Stomach smooth muscle (tissue), 2 donors: ENCODE measurements around the gene NRG3.

Experiments used
- H3K27ac ChIP-seq: one replicate; pipeline ENCODE4 v1.7.0; 2013; ENCODE audit warnings: mild to moderate bottlenecking, low read length, inconsistent platforms
- H3K27me3 ChIP-seq, 2 donors: one replicate each; pipeline ENCODE4 v1.7.0; 2013; ENCODE audit warnings: low read length in 2 of 2; ENCODE audit not compliant: insufficient read depth in 2 of 2, control insufficient read depth in 1 of 2
- H3K36me3 ChIP-seq, 2 donors: one replicate each; pipeline ENCODE4 v1.7.0; 2013; ENCODE audit warnings: low read length in 2 of 2; ENCODE audit not compliant: control insufficient read depth in 2 of 2, insufficient read depth in 2 of 2
- H3K4me1 ChIP-seq: one replicate; pipeline ENCODE4 v1.7.0; 2013; ENCODE audit warnings: low read length; ENCODE audit not compliant: control insufficient read depth, insufficient read depth
- H3K4me3 ChIP-seq, 2 donors: one replicate each; pipeline ENCODE4 v1.7.0; 2013; ENCODE audit warnings: low read length in 2 of 2
- H3K9ac ChIP-seq, 2 donors: one replicate each; pipeline ENCODE4 v1.7.0; 2013; ENCODE audit warnings: low read length in 2 of 2, mild to moderate bottlenecking in 1 of 2
- H3K9me3 ChIP-seq, 2 donors: one replicate each; pipeline ENCODE4 v1.7.0; 2013; ENCODE audit warnings: low read length in 2 of 2; ENCODE audit not compliant: control insufficient read depth in 2 of 2
- donor health status: healthy.
- donor health status: Pancreatic carcinoma.

Gene NRG3

DNA sequence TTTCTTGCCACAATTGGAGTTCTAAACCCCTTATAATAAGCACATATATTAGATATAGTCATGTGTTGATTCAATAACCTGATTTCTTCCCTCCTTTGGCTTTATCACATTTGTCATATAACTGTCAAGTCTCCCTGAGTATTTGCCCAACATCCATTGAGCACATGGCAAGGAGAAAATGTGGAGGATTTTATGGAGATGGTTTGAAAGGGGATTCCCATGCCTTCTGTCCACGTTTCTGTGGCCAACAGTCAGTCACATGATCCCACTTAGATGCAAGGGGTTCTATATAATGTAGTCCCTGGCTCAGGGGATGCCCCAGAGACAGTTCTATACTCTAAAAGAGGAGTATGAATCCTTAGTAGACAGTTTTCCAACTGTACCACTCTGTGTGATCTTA, 577.7 kb downstream of the NRG3 start:
- no peaks in the 10 kb centered on the region for H3K27me3 ChIP-seq
- no peak overlapping the region for H3K9ac ChIP-seq
- H3K27ac ChIP-seq: no peak overlapping the region
- H3K4me3 ChIP-seq: no peak overlapping the region
- H3K36me3 ChIP-seq: no peaks in the 10 kb centered on the region
- no peaks in the 10 kb centered on the region for H3K9me3 ChIP-seq
- H3K4me1 ChIP-seq: no peaks in the 10 kb centered on the region

DNA sequence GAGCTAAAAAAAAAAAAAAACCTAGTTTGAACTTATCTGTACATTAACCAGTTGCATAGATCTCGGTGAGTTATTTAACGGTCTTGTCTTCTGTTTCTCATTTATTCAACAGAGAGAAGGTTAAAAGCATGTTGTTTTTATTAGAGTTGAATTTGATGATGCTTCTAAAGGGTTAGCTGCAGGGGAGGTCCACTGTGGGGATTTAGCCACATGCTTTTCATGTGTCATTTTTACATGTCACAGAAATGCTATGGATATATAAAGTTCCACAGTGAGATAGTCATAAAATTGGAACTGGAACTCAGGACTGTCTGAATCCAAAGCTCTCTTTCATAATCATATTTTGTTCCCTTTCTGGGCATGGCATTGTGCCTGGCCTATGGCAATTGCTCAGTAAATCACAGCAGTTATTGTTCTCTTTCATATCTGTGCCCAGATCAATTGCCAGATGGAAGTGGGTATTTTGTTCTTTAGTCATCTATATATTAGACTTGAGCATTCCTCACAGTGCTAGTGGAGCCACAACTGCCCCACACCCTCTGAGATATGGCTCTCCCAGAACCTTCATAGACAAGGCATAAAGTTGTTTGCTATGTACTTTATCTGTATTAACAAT, 578.8 kb downstream of the NRG3 start:
- Histone ChIP-seq H3K36me3 (no peaks in the 10 kb centered on the region), H3K27ac (no peak overlapping the region), H3K4me1 (no peaks in the 10 kb centered on the region), H3K27me3 (no peaks in the 10 kb centered on the region), H3K9me3 (no peaks in the 10 kb centered on the region), H3K9ac (no peak overlapping the region), H3K4me3 (no peak overlapping the region)

DNA sequence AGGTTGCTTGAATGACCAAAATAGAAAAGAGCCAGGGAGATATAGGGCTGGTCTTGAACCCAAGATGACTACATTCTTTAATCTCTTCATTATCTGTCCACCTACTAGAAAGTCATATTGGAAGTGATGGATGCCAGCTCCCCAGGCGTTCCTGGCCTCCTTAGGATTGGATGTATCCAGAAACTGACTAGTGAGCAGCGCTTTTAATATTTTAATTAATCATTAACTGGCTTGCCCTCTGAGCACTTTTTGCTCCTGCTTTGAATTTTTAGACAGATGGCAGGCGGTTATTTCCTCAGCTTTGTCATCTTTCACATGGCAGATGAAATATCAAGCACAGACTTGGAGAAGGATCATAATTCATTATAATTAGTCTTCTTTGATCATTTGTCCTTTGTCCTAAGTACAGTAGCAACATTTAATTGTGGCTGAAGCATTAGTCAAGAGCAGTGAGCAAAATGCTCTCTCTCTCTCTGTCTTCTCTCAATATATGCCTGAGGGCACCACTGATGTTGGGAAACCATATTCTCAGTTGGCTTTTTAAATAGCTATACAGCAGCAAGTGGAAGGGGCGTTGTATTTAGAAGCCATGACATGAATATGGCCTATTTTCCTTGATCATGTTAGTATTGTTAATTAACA, 588.0 kb downstream of the NRG3 start:
- no peak overlapping the region for H3K27ac ChIP-seq
- H3K4me3 ChIP-seq: no peak overlapping the region
- no peaks in the 10 kb centered on the region for H3K27me3 ChIP-seq
- no peaks in the 10 kb centered on the region for H3K36me3 ChIP-seq
- H3K4me1 ChIP-seq: no peaks in the 10 kb centered on the region
- H3K9ac ChIP-seq: no peak overlapping the region
- peaks cover 0 to 2% of the 10 kb centered on the region in 2 donors for H3K9me3 ChIP-seq

DNA sequence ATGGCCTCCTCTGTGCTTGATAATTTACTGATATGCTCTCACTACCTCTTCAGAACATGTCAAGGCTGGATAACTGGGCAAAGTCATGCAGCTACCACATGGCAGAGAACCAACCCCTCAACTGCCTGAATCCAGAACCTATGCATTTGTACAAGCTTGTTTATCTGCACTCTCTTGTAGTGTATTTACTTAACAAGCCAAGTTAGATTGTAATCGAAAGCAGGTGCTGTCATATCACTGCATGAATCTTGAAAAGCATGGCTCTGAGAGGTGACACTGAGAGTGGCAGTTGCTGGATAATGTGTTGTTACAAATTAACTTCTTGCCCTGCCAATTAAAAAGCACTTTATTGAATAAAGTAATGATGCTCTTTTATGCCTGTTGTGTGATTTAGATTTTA, 588.6 kb downstream of the NRG3 start:
- Histone ChIP-seq H3K27ac (no peak overlapping the region), H3K9me3 (peaks cover 0 to 2% of the 10 kb centered on the region in 2 donors), H3K4me3 (no peak overlapping the region), H3K4me1 (no peaks in the 10 kb centered on the region), H3K9ac (no peak overlapping the region), H3K27me3 (no peaks in the 10 kb centered on the region), H3K36me3 (no peaks in the 10 kb centered on the region)

DNA sequence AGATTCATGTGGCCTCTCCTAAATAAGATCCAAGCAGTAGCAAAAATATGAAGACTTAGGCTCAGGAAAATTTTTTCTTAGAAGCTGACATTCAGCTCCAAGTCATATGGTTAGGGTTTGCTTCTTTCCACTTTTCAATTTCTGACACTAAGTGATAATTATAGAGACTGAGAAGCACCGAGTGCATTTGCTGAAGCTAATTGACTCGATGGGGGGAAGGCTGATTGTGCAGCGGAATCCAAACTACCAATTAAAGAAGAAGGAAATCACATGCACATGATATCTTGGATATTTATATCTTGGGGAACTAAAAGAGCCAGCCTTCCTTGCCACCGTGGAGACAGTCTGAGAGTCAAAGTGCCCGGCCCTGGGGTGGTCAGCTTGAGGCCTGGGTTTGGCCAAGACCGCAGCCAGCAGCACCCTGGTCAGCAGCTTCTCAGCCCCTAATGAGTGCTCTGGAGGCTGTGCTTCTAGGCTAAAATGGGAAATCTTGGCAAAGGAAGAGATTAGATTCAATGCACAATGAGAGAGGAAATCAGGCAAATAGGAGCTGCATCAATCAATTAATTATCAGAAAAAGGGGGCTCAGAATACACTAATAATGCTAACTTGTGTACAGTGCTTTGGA, 589.3 kb downstream of the NRG3 start:
- Histone ChIP-seq H3K27ac (no peak overlapping the region), H3K4me1 (no peaks in the 10 kb centered on the region), H3K9me3 (peaks cover 0 to 2% of the 10 kb centered on the region in 2 donors), H3K9ac (no peak overlapping the region), H3K36me3 (no peaks in the 10 kb centered on the region), H3K4me3 (no peak overlapping the region), H3K27me3 (no peaks in the 10 kb centered on the region)

DNA sequence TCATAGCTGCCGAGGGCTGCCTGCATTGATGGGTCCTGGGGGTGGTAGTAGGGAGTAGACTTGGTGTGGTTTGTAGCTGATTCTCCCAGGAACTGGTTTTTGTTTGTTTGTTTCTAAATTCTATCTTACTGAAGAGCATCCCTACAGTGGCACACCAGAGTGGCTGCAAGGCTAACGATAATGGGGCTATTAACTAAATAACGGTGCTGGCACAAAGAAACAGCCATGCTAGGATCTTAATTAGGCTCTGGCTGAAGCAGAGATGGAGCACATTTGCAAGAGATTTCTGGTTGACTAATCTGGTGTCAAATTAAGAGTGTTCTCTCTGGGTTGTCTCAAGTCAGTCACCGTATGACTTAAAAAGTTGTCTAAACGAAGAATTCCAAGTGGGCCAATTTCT, 590.0 kb downstream of the NRG3 start:
- Histone ChIP-seq H3K4me1 (no peaks in the 10 kb centered on the region), H3K36me3 (no peaks in the 10 kb centered on the region), H3K27ac (no peak overlapping the region), H3K9me3 (peaks cover 0 to 2% of the 10 kb centered on the region in 2 donors), H3K4me3 (no peak overlapping the region), H3K27me3 (no peaks in the 10 kb centered on the region), H3K9ac (no peak overlapping the region)

DNA sequence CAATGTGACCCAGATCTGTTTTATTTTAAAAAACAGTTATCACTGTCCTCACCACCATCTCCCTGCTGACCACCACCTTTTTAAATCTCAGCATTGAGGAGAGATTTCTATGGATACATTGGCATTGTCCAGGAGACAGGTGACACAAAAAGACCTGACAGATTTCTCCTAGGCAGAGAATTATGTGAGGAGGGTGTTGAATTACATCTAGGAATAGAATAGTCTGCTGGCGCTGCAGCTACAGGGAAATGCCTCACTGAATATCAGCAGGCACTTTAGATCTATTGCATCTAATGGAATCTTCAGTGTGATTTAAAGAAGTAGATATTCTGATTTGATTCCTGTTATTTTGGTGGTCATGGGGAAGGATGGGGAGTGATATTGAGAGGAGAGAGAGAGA, 593.5 kb downstream of the NRG3 start:
- no peak overlapping the region for H3K27ac ChIP-seq
- H3K9me3 ChIP-seq: no peaks in the 10 kb centered on the region
- no peaks in the 10 kb centered on the region for H3K4me1 ChIP-seq
- H3K9ac ChIP-seq: no peak overlapping the region
- no peaks in the 10 kb centered on the region for H3K36me3 ChIP-seq
- H3K4me3 ChIP-seq: no peak overlapping the region
- H3K27me3 ChIP-seq: no peaks in the 10 kb centered on the region

DNA sequence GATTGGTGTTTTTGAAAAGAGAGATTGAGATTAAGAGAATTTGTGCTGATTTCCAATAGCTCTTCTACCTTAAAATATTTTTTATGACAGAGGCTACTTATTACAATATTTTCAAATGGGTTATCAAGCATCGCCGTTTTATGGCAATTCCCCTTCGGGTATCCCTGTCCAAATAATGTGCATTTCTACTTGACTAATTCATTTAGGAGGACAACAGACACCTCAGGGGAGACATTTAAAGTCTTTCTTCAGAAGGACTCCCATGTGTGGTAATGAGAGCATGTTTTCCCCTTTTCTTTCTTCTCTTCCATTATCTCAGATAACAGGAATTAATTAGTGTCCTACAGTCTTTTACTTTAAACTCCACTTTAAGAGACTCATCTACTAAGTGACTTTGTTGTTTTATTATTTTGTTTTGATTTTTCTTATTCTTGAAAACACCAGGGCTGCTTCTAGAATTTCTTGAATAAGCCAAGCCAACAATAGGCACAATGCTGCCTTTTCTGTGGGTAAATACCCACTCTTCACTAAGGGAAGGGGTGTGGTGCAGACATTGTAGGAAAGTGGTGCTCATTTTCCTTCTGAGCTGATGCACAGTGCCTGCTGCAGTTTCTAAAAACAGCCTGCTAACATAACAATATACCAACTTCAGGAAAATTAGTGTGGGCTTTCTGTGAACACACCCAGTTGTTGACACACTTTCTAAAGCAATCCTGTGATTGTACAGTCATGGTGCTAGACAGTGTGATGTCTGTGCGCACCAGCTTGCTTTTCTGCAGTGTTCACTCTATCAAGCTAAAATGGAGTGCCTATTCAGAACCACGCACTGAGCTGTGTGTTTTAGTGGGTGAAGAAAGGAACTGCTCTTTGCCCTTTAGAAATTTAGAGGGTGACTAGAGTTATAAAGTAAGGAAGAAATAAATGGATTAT, 597.7 kb downstream of the NRG3 start:
- no peaks in the 10 kb centered on the region for H3K27me3 ChIP-seq
- no peaks in the 10 kb centered on the region for H3K4me1 ChIP-seq
- no peak overlapping the region for H3K27ac ChIP-seq
- no peak overlapping the region for H3K4me3 ChIP-seq
- no peak overlapping the region for H3K9ac ChIP-seq
- no peaks in the 10 kb centered on the region for H3K36me3 ChIP-seq
- H3K9me3 ChIP-seq: peaks cover 0 to 2% of the 10 kb centered on the region in 2 donors

DNA sequence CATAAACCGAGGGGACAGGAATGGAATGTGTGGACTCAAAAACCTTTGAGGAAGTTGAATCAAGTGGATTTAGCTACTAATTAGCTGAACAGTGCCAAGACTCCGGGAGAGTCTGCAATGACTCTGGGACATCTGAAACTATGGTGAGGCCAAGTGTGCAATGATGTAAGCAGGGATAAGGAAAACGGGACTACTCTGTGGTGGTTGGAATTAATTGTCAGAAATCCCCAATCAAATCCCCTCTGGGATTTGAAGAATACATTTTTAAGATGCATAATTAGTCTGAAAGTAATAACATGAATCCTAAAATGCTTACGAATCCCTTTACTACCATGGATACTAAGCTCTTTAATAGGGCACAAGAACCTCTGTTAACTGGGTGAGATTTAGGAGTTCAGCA, 602.8 kb downstream of the NRG3 start:
- H3K36me3 ChIP-seq: no peaks in the 10 kb centered on the region
- no peak overlapping the region for H3K27ac ChIP-seq
- peaks cover 0 to 2% of the 10 kb centered on the region in 2 donors for H3K9me3 ChIP-seq
- H3K4me1 ChIP-seq: no peaks in the 10 kb centered on the region
- no peaks in the 10 kb centered on the region for H3K27me3 ChIP-seq
- H3K4me3 ChIP-seq: no peak overlapping the region
- H3K9ac ChIP-seq: no peak overlapping the region

DNA sequence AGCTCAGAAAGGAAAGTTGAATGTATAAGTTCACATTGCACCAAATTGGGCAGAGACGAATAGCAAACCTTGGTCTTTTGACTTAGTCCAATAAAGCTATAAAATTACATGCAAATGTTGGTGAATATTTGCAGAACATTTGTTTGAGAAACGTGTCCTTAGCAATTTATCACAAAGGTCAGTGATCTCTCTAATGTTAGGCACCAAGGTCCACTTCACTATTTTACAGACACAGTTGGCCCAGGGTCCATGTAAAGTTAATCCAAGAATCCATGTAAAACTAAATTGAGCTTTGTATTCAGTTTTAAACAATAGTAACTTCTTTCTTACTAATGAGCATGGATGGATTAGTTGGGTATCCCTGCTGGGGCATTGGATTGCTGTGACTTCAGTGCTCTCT, 617.7 kb downstream of the NRG3 start:
- Histone ChIP-seq H3K4me3 (no peak overlapping the region), H3K9ac (no peak overlapping the region), H3K27ac (no peak overlapping the region), H3K4me1 (no peaks in the 10 kb centered on the region), H3K27me3 (no peaks in the 10 kb centered on the region), H3K9me3 (no peaks in the 10 kb centered on the region), H3K36me3 (no peaks in the 10 kb centered on the region)
